Body of pancreas (tissue), 4 donors: ENCODE data around the gene PLEKHF1.

Experiments
- CTCF ChIP-seq, 7 experiments: fragments of 450-650 bp in 4 of 7; fragments of 200-600 bp in 3 of 7; sonication (generic) in 3 of 7; IDR thresholded peaks; one replicate each; pipeline ENCODE4 v1.5.1; 2016 to 2019; ENCODE audit warnings: antibody characterized with exemption in 7 of 7
- POLR2A ChIP-seq, 3 donors: fragments of 450-650 bp; IDR thresholded peaks; one replicate each; pipeline ENCODE4 v1.6.1; 2016; ENCODE audit warnings: antibody characterized with exemption in 3 of 3, mild to moderate bottlenecking in 2 of 3

- TF ChIP-seq CTCF (IDR thresholded peaks at IDR 0.05): no peak
- no peak for TF ChIP-seq POLR2A (IDR thresholded peaks at IDR 0.05)
Observed at GRCh38 chr19:29678484-29679106, 13.3 kb downstream of the PLEKHF1 start.
